HUES64 (cell line): ENCODE results near the gene PHAX.
"Not testable (repeated sequence)": the region's sequence is repeated elsewhere in the genome, so short reads cannot be mapped to it uniquely, and the experiment has no call there.

ENCODE experiments used
- H3K27ac ChIP-seq: 2 replicates; pipeline ENCODE4 v1.7.0; 2013; ENCODE audit warnings: low read depth, low read length, inconsistent platforms
- H3K27me3 ChIP-seq: 2 replicates; pipeline ENCODE4 v1.6.1; 2013; ENCODE audit warnings: mild to moderate bottlenecking, low read length; ENCODE audit not compliant: insufficient read depth
- H3K36me3 ChIP-seq: 2 replicates; pipeline ENCODE4 v1.6.1; 2013; ENCODE audit warnings: mild to moderate bottlenecking, low read length; ENCODE audit not compliant: insufficient read depth
- H3K4me1 ChIP-seq: 2 replicates; pipeline ENCODE4 v1.6.1; 2013; ENCODE audit warnings: mild to moderate bottlenecking, low read length, moderate library complexity; ENCODE audit not compliant: insufficient read depth
- H3K4me3 ChIP-seq: 2 replicates; pipeline ENCODE4 v1.5.1; 2013; ENCODE audit warnings: mild to moderate bottlenecking, low read length, moderate library complexity
- H3K9ac ChIP-seq: 2 replicates; pipeline ENCODE4 v1.6.1; 2013; ENCODE audit warnings: mild to moderate bottlenecking, low read depth, low read length
- H3K9me3 ChIP-seq: 2 replicates; pipeline ENCODE4 v1.6.1; 2013; ENCODE audit warnings: low read depth, low read length; ENCODE audit not compliant: insufficient read depth
- WGBS: fragments of 150-250, 120-280 bp; methylation state at CpG from one replicate; pipeline ENCODE4 v1.1.7; 2013; ENCODE audit warnings: missing lambda C conversion rate; 5-methylcytosine and 5-hydroxymethylcytosine counted together

The PHAX gene

DNA sequence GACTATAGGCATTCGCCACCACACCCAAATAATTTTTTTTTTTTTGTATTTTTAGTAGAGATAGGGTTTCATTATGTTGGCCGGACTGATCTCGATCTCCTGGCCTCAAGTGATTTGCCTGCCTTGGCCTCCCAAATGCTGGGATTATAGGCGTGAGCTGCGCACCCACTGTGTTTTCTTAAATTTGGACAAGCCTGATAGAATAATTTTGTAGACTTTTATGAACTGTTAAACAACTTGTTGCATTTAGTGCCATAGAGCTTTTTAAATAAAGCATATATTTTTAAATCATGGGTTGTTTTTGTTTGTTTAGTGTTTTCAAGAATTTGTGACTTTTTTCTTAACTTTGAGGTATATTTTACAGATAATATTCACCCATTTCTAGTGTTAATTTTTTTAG lies 4.8 kb downstream of the PHAX start:
- H3K27me3 ChIP-seq = no peaks in the 10 kb centered on the region
- peaks cover 75% of the 10 kb centered on the region for H3K36me3 ChIP-seq
- no peak overlapping the region for H3K9ac ChIP-seq
- no peaks in the 10 kb centered on the region for H3K9me3 ChIP-seq
- H3K27ac ChIP-seq = no peak overlapping the region
- H3K4me3 ChIP-seq = no peak overlapping the region
- peaks cover 11% of the 10 kb centered on the region for H3K4me1 ChIP-seq
- 96% methylated on average over 4 of the region's 5 CpGs for WGBS

DNA sequence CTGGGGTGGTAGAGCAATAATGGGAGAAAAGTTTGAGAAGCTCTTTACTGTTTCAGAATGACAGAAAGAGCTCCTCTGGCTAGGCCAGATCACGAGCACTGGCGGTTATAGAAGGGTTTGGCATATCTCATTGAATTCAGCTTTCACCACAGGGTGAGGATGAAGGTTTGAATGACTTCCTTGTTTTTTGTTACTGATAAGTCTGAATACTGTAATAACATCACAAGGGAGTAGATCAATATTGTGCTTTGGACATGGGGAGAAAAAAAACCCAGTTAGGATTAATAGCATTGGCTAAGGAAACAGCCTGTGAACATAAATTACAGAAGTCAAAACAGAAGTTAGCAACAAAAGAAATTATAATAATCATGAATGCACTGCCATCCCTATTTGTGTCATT lies 9.4 kb downstream of the PHAX start:
- no peak overlapping the region for H3K9ac ChIP-seq
- H3K4me3 ChIP-seq = no peak overlapping the region
- no peak overlapping the region for H3K27ac ChIP-seq
- no peaks in the 10 kb centered on the region for H3K27me3 ChIP-seq
- peaks cover 84% of the 10 kb centered on the region for H3K36me3 ChIP-seq
- H3K4me1 ChIP-seq = no peaks in the 10 kb centered on the region
- 94% methylated on average over 2 of the region's 2 CpGs for WGBS
- H3K9me3 ChIP-seq = no peaks in the 10 kb centered on the region

DNA sequence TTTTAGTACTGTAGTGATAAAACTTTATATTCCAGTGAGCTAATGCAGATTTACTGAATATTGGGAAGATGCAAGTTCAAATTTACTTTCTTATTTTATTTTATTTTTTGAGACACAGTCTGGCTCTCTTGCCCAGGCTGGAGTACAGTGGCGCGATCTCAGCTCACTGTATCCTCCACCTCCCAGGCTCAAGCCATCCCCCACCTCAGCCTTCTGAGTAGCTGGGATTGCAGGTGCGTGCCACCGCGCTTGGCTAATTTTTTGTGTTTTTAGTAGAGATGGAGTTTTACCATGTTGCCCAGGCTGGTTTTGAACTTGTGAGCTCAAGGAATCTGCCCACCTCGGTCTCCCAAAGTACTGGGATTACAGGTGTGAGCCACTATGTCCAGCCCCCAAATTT lies 9.9 kb downstream of the PHAX start:
- H3K27ac ChIP-seq = no peak overlapping the region
- WGBS = 96% methylated on average over 6 of the region's 6 CpGs
- no peak overlapping the region for H3K9ac ChIP-seq
- no peaks in the 10 kb centered on the region for H3K9me3 ChIP-seq
- peaks cover 80% of the 10 kb centered on the region for H3K36me3 ChIP-seq
- no peaks in the 10 kb centered on the region for H3K27me3 ChIP-seq
- H3K4me1 ChIP-seq = no peaks in the 10 kb centered on the region
- H3K4me3 ChIP-seq = no peak overlapping the region

DNA sequence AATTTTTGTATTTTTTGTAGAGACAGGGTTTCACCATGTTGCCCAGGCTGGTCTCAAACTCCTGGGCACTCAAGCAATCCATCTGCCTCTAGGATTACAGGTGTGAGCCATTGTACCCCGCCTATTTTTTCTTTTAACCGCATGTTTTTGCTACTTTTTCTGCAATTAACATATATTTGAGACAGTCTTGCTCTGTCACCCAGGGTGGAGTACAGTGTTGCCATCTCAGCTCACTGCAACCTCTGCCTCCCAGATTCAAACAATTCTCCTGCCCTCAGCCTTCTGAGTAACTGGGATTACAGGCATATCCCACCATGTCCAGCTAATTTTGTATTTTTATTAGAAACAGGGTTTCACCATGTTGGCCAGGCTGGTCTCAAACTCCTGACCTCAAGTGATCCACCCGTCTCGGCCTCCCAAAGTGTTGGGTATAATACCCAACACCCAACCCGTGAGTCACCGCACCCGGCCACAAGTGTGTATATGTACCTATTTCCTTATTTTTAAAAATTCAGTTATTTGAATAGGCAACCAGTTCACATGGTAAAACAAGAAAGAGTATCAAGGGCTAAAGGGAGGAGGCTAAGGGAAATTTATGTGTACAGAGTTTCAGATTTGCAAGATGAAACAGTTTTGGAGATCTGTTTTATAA lies 13.3 kb downstream of the PHAX start:
- no peak overlapping the region for H3K4me3 ChIP-seq
- peaks cover 75% of the 10 kb centered on the region for H3K36me3 ChIP-seq
- no peaks in the 10 kb centered on the region for H3K4me1 ChIP-seq
- H3K27me3 ChIP-seq = no peaks in the 10 kb centered on the region
- no peak overlapping the region for H3K27ac ChIP-seq
- 96% methylated on average over 7 of the region's 7 CpGs for WGBS
- no peaks in the 10 kb centered on the region for H3K9me3 ChIP-seq
- no peak overlapping the region for H3K9ac ChIP-seq

DNA sequence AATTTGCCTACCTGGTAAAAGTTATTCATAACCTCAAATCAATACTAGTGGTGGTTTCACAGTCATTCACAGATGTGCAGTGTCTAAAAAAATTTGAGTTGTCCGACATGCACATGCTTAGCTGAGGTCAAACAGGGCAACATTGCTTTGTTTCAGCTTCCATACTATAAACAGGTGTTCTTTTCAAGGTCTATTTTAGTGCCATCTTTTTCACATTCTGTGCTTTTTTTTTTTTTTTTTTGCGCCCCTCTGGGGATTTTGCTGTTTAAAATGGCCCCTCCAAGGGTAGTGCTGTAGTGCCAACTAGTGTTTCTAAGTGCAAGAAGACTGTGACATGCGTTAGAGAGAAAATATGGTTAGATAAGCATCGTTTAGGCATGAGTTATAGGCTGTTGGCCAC lies 14.5 kb downstream of the PHAX start:
- WGBS = 99% methylated on average over 3 of the region's 4 CpGs
- H3K4me1 ChIP-seq = no peaks in the 10 kb centered on the region
- H3K27ac ChIP-seq = no peak overlapping the region
- H3K9me3 ChIP-seq = no peaks in the 10 kb centered on the region
- no peaks in the 10 kb centered on the region for H3K27me3 ChIP-seq
- no peak overlapping the region for H3K4me3 ChIP-seq
- peaks cover 75% of the 10 kb centered on the region for H3K36me3 ChIP-seq
- H3K9ac ChIP-seq = no peak overlapping the region

DNA sequence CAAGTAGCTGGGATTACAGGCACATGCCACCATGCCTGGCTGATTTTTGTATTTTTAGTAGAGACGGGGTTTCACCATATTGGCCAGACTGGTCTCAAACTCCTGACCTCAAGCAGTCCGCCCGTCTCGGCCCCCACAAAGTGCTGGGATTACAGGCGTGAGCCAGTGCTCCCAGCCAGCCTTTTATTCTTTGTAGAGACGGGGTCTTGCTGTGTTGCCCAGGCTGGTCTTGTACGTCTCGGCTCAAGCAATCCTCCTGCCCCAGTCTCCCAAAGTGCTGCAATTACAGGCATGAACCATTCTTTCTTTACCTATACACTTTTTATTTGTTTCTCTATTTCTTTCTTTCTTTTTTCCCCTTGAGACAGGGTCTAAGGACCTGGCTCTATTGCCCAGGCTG lies 16.9 kb downstream of the PHAX start:
- not testable (repeated sequence) for H3K27ac ChIP-seq, H3K4me3 ChIP-seq, H3K9ac ChIP-seq, H3K9me3 ChIP-seq, H3K4me1 ChIP-seq, H3K27me3 ChIP-seq
- 97% methylated on average over 8 of the region's 8 CpGs for WGBS
- H3K36me3 ChIP-seq = peaks cover 75% of the 10 kb centered on the region

DNA sequence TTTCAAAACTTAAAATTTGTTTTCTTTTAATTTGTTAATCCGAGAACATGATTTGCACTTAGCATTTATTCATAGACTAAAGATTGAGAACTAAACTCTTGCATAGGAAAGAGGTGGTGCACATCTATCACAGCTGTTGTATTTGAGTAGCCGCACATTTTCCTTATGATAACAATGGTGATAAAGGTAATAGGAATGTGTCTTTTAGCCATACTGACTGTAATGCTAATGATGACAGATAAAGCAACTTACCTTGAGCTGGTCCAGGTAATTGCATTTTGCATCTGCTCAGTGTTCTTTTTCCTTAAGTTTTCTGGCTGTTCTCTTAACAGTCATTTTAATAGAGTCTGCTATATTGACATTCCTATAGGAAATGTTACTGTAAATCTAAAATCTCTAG lies 19.0 kb downstream of the PHAX start:
- Histone ChIP-seq H3K27ac (no peak overlapping the region), H3K36me3 (peaks cover 80% of the 10 kb centered on the region), H3K9me3 (no peaks in the 10 kb centered on the region), H3K4me3 (no peak overlapping the region), H3K9ac (no peak overlapping the region), H3K27me3 (no peaks in the 10 kb centered on the region), H3K4me1 (no peaks in the 10 kb centered on the region)
- WGBS = 84% methylated on average over 2 of the region's 2 CpGs

DNA sequence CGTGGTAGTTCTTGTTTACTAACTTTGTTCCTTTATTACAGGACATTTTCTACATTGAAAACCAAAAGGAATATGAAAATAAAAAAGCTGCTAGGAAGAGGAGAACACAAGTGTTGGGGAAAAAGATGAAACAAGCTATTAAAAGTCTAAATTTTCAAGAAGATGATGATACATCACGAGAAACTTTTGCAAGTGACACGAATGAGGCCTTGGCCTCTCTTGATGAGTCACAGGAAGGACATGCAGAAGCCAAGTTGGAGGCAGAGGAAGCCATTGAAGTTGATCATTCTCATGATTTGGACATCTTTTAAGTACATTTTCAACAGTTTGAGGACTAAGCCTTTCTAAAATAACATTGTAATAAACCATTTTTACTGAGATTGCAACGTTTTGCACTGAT lies 23.8 kb downstream of the PHAX start:
- Histone ChIP-seq H3K4me3 (no peak overlapping the region), H3K4me1 (no peaks in the 10 kb centered on the region), H3K27ac (no peak overlapping the region), H3K9me3 (no peaks in the 10 kb centered on the region), H3K9ac (no peak overlapping the region), H3K36me3 (peaks cover 64% of the 10 kb centered on the region), H3K27me3 (no peaks in the 10 kb centered on the region)
- 85% methylated on average over 3 of the region's 4 CpGs for WGBS

DNA sequence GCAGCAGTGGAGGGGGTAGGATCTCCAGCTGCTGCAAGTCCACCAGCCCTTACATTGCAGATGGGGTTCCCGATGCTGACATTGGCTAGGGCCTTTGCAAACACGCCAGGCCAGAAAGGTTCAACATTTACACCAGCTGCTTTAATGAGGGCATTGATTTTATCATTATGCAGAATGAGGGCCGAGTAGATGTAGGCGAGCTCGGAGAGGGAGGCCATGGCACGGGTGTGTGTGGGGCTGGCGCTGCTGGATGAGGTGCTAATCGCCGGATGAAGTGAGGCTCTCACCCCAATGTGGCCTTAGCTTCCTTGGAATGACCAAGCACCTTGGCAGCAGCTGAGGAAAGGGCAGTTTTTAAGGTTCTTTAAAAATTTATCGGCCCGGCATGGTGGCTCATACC lies 27.4 kb downstream of the PHAX start:
- H3K27ac ChIP-seq = no peak overlapping the region
- no peaks in the 10 kb centered on the region for H3K9me3 ChIP-seq
- H3K27me3 ChIP-seq = no peaks in the 10 kb centered on the region
- WGBS = 94% methylated on average over 11 of the region's 11 CpGs
- no peaks in the 10 kb centered on the region for H3K4me1 ChIP-seq
- peaks cover 35% of the 10 kb centered on the region for H3K36me3 ChIP-seq
- no peak overlapping the region for H3K4me3 ChIP-seq
- H3K9ac ChIP-seq = no peak overlapping the region

DNA sequence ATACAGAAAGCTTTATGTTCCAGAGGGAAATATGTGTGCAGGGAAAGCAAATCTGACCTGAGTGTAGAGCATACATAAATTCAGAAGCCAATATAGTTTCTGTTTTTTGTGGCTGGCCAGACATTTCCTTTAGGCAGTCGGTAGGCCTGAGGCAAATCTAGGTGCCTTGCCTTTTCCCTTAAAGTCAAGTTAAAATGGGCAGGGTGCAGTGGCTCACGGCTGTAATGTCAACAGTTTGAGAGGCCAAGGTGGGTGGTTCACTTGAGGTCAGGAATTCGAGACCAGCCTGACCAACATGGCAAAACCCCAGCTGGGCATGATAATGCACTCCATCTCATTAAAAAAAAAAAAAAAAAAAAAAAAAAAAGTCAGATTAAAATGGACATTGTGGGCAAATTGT lies 31.2 kb downstream of the PHAX start:
- no peaks in the 10 kb centered on the region for H3K27me3 ChIP-seq
- H3K9ac ChIP-seq = no peak overlapping the region
- H3K4me1 ChIP-seq = no peaks in the 10 kb centered on the region
- H3K4me3 ChIP-seq = no peak overlapping the region
- 88% methylated on average over 3 of the region's 3 CpGs for WGBS
- H3K36me3 ChIP-seq = peaks cover 5% of the 10 kb centered on the region; the same call in 1 of the 2 replicates
- H3K27ac ChIP-seq = no peak overlapping the region
- H3K9me3 ChIP-seq = no peaks in the 10 kb centered on the region

DNA sequence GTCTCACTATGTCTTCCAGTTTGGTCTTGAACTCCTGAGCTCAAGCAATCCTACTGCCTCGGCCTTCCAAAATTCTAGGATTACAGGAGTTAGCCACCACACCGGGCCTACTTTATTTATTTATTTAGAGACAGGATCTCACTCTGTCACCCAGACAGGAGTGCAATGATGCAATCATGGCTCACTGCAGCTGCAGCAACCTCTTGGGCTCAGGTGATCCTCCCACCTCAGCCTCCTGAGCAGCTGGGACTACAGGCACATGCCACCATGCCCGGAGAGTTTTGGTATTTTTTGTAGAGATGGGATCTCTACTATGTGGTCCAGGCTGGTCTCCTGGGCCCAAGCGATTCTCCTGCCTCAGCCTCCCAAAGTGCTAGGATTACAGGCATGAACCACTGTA lies 32.8 kb downstream of the PHAX start:
- Histone ChIP-seq H3K4me1 (no peaks in the 10 kb centered on the region), H3K4me3 (no peak overlapping the region), H3K27me3 (no peaks in the 10 kb centered on the region), H3K9ac (no peak overlapping the region), H3K9me3 (no peaks in the 10 kb centered on the region), H3K36me3 (no peaks in the 10 kb centered on the region), H3K27ac (no peak overlapping the region)
- WGBS = 92% methylated on average over 4 of the region's 4 CpGs

DNA sequence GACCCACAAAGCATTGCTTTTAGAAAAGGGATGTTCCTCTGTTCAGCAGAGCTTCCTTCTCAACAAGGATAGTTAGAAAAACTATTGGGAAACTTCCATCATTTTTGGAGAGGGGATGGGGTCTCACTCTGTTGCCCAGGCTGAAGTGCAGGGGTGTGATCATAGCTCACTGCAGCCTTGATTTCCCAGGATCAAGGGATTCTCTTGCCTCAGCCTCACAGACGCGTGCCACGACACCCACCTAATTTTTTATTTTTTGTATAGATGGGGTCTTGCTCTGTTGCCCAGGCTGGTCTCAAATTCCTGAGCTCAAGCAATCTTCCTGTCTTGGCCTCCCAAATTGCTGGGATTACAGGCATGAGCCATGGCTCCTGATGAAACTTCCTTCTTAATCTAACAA lies 34.8 kb downstream of the PHAX start:
- no peak overlapping the region for H3K27ac ChIP-seq
- H3K4me1 ChIP-seq = no peaks in the 10 kb centered on the region
- H3K36me3 ChIP-seq = no peaks in the 10 kb centered on the region
- WGBS = 92% methylated on average over 2 of the region's 3 CpGs
- H3K27me3 ChIP-seq = no peaks in the 10 kb centered on the region
- no peak overlapping the region for H3K9ac ChIP-seq
- H3K4me3 ChIP-seq = no peak overlapping the region
- H3K9me3 ChIP-seq = no peaks in the 10 kb centered on the region
